ENCODE data around the gene SEMA4C. TPM values are rescaled to one million over a fixed set of nuclear protein-coding genes. Genes with fewer than 3 reads are reported as not detected.

Gene SEMA4C
- total and polyA plus RNA-seq, 9 of the 15 experiments (the other 6 are each of a cell fraction or from before 2014, with no cell fraction given): 0.32 to 59.7 (median 23.9) TPM

- TF ChIP-seq, protein P1, sequence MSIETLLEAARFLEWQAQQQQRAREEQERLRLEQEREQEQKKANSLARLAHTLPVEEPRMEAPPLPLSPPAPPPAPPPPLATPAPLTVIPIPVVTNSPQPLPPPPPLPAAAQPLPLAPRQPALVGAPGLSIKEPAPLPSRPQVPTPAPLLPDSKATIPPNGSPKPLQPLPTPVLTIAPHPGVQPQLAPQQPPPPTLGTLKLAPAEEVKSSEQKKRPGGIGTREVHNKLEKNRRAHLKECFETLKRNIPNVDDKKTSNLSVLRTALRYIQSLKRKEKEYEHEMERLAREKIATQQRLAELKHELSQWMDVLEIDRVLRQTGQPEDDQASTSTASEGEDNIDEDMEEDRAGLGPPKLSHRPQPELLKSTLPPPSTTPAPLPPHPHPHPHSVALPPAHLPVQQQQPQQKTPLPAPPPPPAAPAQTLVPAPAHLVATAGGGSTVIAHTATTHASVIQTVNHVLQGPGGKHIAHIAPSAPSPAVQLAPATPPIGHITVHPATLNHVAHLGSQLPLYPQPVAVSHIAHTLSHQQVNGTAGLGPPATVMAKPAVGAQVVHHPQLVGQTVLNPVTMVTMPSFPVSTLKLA (conservative IDR thresholded peaks at IDR 0.05): peak; percentile 13 to 30; a peak in 1 of 4 replicates
- TF ChIP-seq EP400 (IDR thresholded peaks at IDR 0.05) (no peak; the same call in 1 of the 2 replicates), ZNF316 (IDR thresholded peaks at IDR 0.05) (peak; percentile 97), POU5F1 (IDR thresholded peaks at IDR 0.05; ENCODE audit: borderline replicate concordance, low read depth, low read length, partially characterized antibody) (no peak), PTRF (tag; IDR thresholded peaks at IDR 0.05) (no peak), DNMT1 (IDR thresholded peaks at IDR 0.05) (no peak), ZBTB49 (CRISPR knock-in tag; IDR thresholded peaks at IDR 0.05; ENCODE audit: borderline replicate concordance) (0 out of 2 replicates have a peak, but pooled peaks have one; percentile 68), ZNF507 (tag; conservative IDR thresholded peaks at IDR 0.05) (no peak), ZNF668 (CRISPR knock-in tag; IDR thresholded peaks at IDR 0.05) (no peak), NRF1 (conservative IDR thresholded peaks at IDR 0.05 in 1 of 2, IDR thresholded peaks at IDR 0.05 in 1 of 2) (peak; percentile 21 to 30; a peak in 2 of 4 replicates), ATF7 (IDR thresholded peaks at IDR 0.05) (0 out of 2 replicates have a peak, but pooled peaks have one; percentile 27), HDAC1 (IDR thresholded peaks at IDR 0.05) (peak in 1 of 2 experiments; percentile 51; a peak in 2 of 4 replicates), SRSF3 (IDR thresholded peaks at IDR 0.05; ENCODE audit: insufficient read depth, low read length) (no peak), ATF1 (CRISPR knock-in tag; IDR thresholded peaks at IDR 0.05) (no peak), ATF1 (tag; IDR thresholded peaks at IDR 0.05) (peak; percentile 17; the same call in 1 of the 2 replicates), ARID1B (IDR thresholded peaks at IDR 0.05) (0 out of 2 replicates have a peak, but pooled peaks have one; percentile 11), ILK (tag; IDR thresholded peaks at IDR 0.05; ENCODE audit: borderline replicate concordance, low read depth) (no peak), ADNP (tag; IDR thresholded peaks at IDR 0.05) (no peak), ATF6 (CRISPR knock-in tag; IDR thresholded peaks at IDR 0.05) (0 out of 2 replicates have a peak, but pooled peaks have one; percentile 6), HDGF (IDR thresholded peaks at IDR 0.05) (peak; percentile 51; the same call in 1 of the 2 replicates), HDAC2 (IDR thresholded peaks at IDR 0.05) (no peak), KLF13 (tag; IDR thresholded peaks at IDR 0.05; ENCODE audit: borderline replicate concordance, low read depth) (no peak), EP300 (IDR thresholded peaks at IDR 0.05; ENCODE audit: low read length) (no peak)
Measured at GRCh38 chr2:96870626-96871255, 861 bp upstream of the SEMA4C start (continued).
